ENCODE results near the gene TMEM140.

Gene TMEM140

DNA sequence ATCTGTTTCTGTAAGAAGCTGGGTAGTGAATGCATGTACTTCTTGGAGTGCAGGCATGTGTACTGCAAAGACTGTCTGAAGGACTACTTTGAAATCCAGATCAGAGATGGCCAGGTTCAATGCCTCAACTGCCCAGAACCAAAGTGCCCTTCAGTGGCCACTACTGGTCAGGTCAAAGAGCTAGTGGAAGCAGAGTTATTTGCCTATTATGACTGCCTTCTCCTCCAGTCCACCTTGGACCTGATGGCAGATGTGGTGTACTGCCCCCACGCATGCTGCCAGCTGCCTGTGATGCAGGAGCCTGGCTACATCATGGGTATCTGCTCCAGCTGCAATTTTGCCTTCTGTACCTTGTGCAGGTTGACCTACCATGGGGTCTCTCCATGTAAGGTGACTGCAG lies 18.9 kb upstream of the TMEM140 start:
- H3K9me3 ChIP-seq (ENCODE audit: severe bottlenecking), result no peaks in the 10 kb centered on the region
- no peak overlapping the region for H3K4me3 ChIP-seq (ENCODE audit: low read depth, low read length)
- H3K27ac ChIP-seq, result no peak overlapping the region
- no peaks in the 10 kb centered on the region for H3K27me3 ChIP-seq (ENCODE audit: insufficient read depth, low read depth, severe bottlenecking)
- TF ChIP-seq CTCF (IDR thresholded peaks at IDR 0.05; ENCODE audit: low read depth, low read length), result no peak
- DNase-seq, result no peak
- H3K36me3 ChIP-seq, result no peaks in the 10 kb centered on the region

DNA sequence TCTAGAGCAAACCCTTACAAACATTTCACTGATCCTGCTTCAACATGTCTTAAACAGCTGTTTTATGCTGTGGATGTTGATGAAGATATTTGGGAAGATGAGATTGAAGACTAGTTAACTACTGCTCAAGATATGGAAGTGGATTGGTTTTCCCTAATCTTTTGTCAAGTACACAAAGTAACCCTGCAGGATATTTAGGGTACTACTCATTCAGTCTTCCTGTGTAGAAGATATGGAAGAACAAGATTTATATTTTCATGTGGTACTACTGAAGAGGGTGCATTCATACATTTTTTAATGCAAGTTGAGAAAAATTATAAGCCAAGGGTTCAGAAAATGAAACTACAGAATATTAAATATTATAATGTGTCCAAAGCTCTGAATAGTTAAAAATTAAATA lies 18.3 kb upstream of the TMEM140 start:
- no peaks in the 10 kb centered on the region for H3K36me3 ChIP-seq
- TF ChIP-seq CTCF (IDR thresholded peaks at IDR 0.05; ENCODE audit: low read depth, low read length), result no peak
- H3K27me3 ChIP-seq (ENCODE audit: insufficient read depth, low read depth, severe bottlenecking), result no peaks in the 10 kb centered on the region
- H3K27ac ChIP-seq, result no peak overlapping the region
- no peaks in the 10 kb centered on the region for H3K9me3 ChIP-seq (ENCODE audit: severe bottlenecking)
- no peak for DNase-seq
- no peak overlapping the region for H3K4me3 ChIP-seq (ENCODE audit: low read depth, low read length)

- H3K27me3 ChIP-seq (ENCODE audit: insufficient read depth, low read depth, severe bottlenecking), result no peaks in the 10 kb centered on the region
- DNase-seq, result no peak
- no peak for TF ChIP-seq CTCF (IDR thresholded peaks at IDR 0.05; ENCODE audit: low read depth, low read length)
- no peaks in the 10 kb centered on the region for H3K36me3 ChIP-seq
- no peak overlapping the region for H3K4me3 ChIP-seq (ENCODE audit: low read depth, low read length)
- no peak overlapping the region for H3K27ac ChIP-seq
- H3K9me3 ChIP-seq (ENCODE audit: severe bottlenecking), result no peaks in the 10 kb centered on the region
Observed at GRCh38 chr7:135143885-135144668, 3.8 kb upstream of the TMEM140 start.

DNA sequence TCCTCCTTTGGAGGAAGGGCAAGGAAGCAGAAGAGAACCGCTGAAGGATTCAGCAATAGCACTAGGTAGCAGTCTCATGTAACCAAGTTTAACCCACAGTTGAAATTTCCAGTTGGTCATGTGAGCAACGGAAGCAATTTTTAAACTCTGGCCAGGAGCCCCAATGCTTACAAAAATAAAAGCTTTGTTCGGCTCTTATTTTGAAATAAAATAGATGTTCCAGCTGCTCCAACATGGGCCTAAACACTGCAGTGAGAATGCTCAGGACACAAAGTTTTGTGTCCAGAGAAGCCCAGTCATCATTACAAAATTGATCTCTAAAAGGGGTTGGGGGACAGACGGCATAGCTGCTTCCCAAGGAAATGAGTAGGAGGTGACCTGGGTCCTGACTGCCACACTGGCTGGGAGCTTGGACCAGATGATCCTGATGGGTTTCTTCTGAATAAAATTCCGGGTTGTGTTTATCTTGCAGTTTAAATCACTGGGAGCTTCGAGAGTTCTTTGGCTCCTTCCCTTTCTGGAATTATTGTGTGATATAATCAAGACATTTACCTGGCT lies 452 bp upstream of the TMEM140 start:
- Histone ChIP-seq H3K27ac (no peak overlapping the region), H3K9me3 (ENCODE audit: severe bottlenecking) (no peaks in the 10 kb centered on the region), H3K36me3 (no peaks in the 10 kb centered on the region), H3K4me3 (ENCODE audit: low read depth, low read length) (no peak overlapping the region), H3K27me3 (ENCODE audit: insufficient read depth, low read depth, severe bottlenecking) (no peaks in the 10 kb centered on the region)
- no peak for DNase-seq
- TF ChIP-seq CTCF (IDR thresholded peaks at IDR 0.05; ENCODE audit: low read depth, low read length), result no peak

DNA sequence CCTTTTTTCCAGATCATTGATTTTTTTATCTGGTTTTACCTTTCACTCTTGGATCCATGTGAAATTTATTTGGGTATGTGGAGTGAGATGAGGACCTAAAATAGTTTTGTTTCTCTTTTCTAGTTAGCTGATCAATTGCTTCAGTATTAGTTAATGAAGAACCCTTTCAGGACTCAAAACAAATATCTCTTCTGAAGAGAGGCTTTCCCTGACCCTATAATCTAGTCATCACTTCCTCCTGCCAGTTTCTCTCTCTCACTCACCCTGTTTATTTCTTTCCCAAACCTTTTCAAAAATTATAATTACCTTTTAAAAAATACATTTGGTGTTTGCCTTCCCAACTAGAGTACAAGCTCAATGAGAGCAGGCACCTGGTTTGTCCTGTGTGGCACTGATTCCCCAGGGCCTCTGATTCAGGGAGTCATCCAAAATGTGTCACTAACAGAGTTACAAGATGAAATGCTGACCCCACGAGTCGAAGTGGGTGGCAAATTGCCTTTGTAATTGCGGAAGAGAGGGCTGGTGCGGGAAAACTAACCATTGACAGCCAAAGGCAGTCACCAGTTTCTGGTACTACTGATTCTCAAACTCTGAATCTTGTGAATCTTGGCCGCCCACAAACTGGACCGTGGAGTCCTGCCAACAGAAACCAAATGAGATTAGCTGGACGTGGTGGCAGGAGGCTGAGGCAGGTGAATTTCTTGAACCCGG lies 2.4 kb downstream of the TMEM140 start:
- Histone ChIP-seq H3K27me3 (ENCODE audit: insufficient read depth, low read depth, severe bottlenecking) (no peaks in the 10 kb centered on the region), H3K27ac (no peak overlapping the region), H3K36me3 (no peaks in the 10 kb centered on the region), H3K4me3 (ENCODE audit: low read depth, low read length) (no peak overlapping the region), H3K9me3 (ENCODE audit: severe bottlenecking) (no peaks in the 10 kb centered on the region)
- no peak for TF ChIP-seq CTCF (IDR thresholded peaks at IDR 0.05; ENCODE audit: low read depth, low read length)
- no peak for DNase-seq

All from WERI-Rb-1 (cell line).